ENCODE results near the gene CC2D1A. TPM values are rescaled to one million over a fixed set of nuclear protein-coding genes. Genes with fewer than 3 reads are reported as not detected.

CC2D1A gene
- total RNA-seq, 1 experiment from 2014 or later: 26.2 TPM

GRCh38 chr19:13942023-13942684 is 36.2 kb downstream of the CC2D1A start:
- no peak overlapping the region for H3K4me3 ChIP-seq
- H3K9me3 ChIP-seq: peaks cover 9% of the 10 kb centered on the region; the same call in 1 of the 2 replicates
- H3K36me3 ChIP-seq: no peaks in the 10 kb centered on the region
- DNase-seq: no peak
- no peaks in the 10 kb centered on the region for H3K27me3 ChIP-seq

- Histone ChIP-seq H3K9me3 (peaks cover 9% of the 10 kb centered on the region; the same call in 1 of the 2 replicates), H3K36me3 (no peaks in the 10 kb centered on the region), H3K4me3 (no peak overlapping the region), H3K27me3 (no peaks in the 10 kb centered on the region)
- DNase-seq: no peak
Observed at GRCh38 chr19:13946414-13946813, 40.4 kb downstream of the CC2D1A start.

- Histone ChIP-seq H3K27me3 (no peaks in the 10 kb centered on the region), H3K9me3 (no peaks in the 10 kb centered on the region), H3K4me3 (no peak overlapping the region), H3K36me3 (peaks cover 25% of the 10 kb centered on the region)
- DNase-seq: no peak
Observed at GRCh38 chr19:13951043-13951442, 45.0 kb downstream of the CC2D1A start.

- no peak for DNase-seq
- Histone ChIP-seq H3K36me3 (peaks cover 32% of the 10 kb centered on the region), H3K9me3 (no peaks in the 10 kb centered on the region), H3K4me3 (peak overlapping the region; percentile 92), H3K27me3 (no peaks in the 10 kb centered on the region)
Observed at GRCh38 chr19:13951799-13952153, 45.8 kb downstream of the CC2D1A start.

- no peaks in the 10 kb centered on the region for H3K27me3 ChIP-seq
- peaks cover 38% of the 10 kb centered on the region for H3K36me3 ChIP-seq
- DNase-seq: peak; percentile 99
- H3K9me3 ChIP-seq: no peaks in the 10 kb centered on the region
- peak within 1 kb of the TSS; percentile 92 for H3K4me3 ChIP-seq
Observed at GRCh38 chr19:13952154-13952930, 46.3 kb downstream of the CC2D1A start, which contains the start of gene DCAF15. Gene DCAF15, plus strand, starts transcription at chr19:13952509. Its CDS starts 4 bp downstream, at chr19:13952513.

- peaks cover 43% of the 10 kb centered on the region for H3K36me3 ChIP-seq
- H3K27me3 ChIP-seq: no peaks in the 10 kb centered on the region
- DNase-seq: peak; percentile 61
- H3K9me3 ChIP-seq: no peaks in the 10 kb centered on the region
- H3K4me3 ChIP-seq: peak overlapping the region; percentile 92
Observed at GRCh38 chr19:13952931-13953531, 47.0 kb downstream of the CC2D1A start.

GRCh38 chr19:13954185-13954584 is 48.2 kb downstream of the CC2D1A start:
- H3K9me3 ChIP-seq: no peaks in the 10 kb centered on the region
- H3K4me3 ChIP-seq: no peak overlapping the region
- H3K27me3 ChIP-seq: no peaks in the 10 kb centered on the region
- H3K36me3 ChIP-seq: peaks cover 43% of the 10 kb centered on the region
- no peak for DNase-seq

- Histone ChIP-seq H3K36me3 (peaks cover 53% of the 10 kb centered on the region), H3K9me3 (no peaks in the 10 kb centered on the region), H3K4me3 (no peak overlapping the region), H3K27me3 (no peaks in the 10 kb centered on the region)
- DNase-seq: no peak
Observed at GRCh38 chr19:13955662-13956364, 49.8 kb downstream of the CC2D1A start.

GRCh38 chr19:13956365-13956744 is 50.4 kb downstream of the CC2D1A start:
- Histone ChIP-seq H3K9me3 (no peaks in the 10 kb centered on the region), H3K27me3 (no peaks in the 10 kb centered on the region), H3K4me3 (no peak overlapping the region), H3K36me3 (peaks cover 53% of the 10 kb centered on the region)
- no peak for DNase-seq

GRCh38 chr19:13957051-13957450 is 51.0 kb downstream of the CC2D1A start:
- H3K9me3 ChIP-seq: no peaks in the 10 kb centered on the region
- H3K4me3 ChIP-seq: no peak overlapping the region
- DNase-seq: no peak
- no peaks in the 10 kb centered on the region for H3K27me3 ChIP-seq
- peaks cover 53% of the 10 kb centered on the region for H3K36me3 ChIP-seq

GRCh38 chr19:13958043-13958442 is 52.0 kb downstream of the CC2D1A start:
- no peak for DNase-seq
- no peaks in the 10 kb centered on the region for H3K9me3 ChIP-seq
- no peak overlapping the region for H3K4me3 ChIP-seq
- H3K27me3 ChIP-seq: no peaks in the 10 kb centered on the region
- peaks cover 53% of the 10 kb centered on the region for H3K36me3 ChIP-seq

- no peak for DNase-seq
- no peaks in the 10 kb centered on the region for H3K27me3 ChIP-seq
- H3K4me3 ChIP-seq: no peak overlapping the region
- peaks cover 47% of the 10 kb centered on the region for H3K36me3 ChIP-seq
- H3K9me3 ChIP-seq: no peaks in the 10 kb centered on the region
Observed at GRCh38 chr19:13959141-13959961, 53.4 kb downstream of the CC2D1A start.

GRCh38 chr19:13959962-13960862 is 54.2 kb downstream of the CC2D1A start:
- Histone ChIP-seq H3K27me3 (no peaks in the 10 kb centered on the region), H3K4me3 (no peak overlapping the region), H3K9me3 (no peaks in the 10 kb centered on the region), H3K36me3 (peaks cover 41% of the 10 kb centered on the region)
- DNase-seq: peak; percentile 26

GRCh38 chr19:13960863-13961784 is 55.1 kb downstream of the CC2D1A start:
- no peak for DNase-seq
- Histone ChIP-seq H3K9me3 (no peaks in the 10 kb centered on the region), H3K36me3 (peaks cover 33% of the 10 kb centered on the region), H3K4me3 (no peak overlapping the region), H3K27me3 (no peaks in the 10 kb centered on the region)
